Transverse colon (tissue), 4 donors: ENCODE results near the gene OS9. TPM values are rescaled to one million over a fixed set of nuclear protein-coding genes. Genes with fewer than 3 reads are reported as not detected.

Experiments
- DNase-seq: peaks from one replicate; pipeline ENCODE4 v3.0.0-alpha.2; 2019
- H3K27ac ChIP-seq, 4 donors: fragments of 200-600 bp; sonication (generic); 2 replicates each; pipeline ENCODE4 v1.5.1; 2016 to 2018; ENCODE audit warnings: inconsistent platforms in 4 of 4
- H3K27me3 ChIP-seq: fragments of 200-600 bp; sonication (generic); 2 replicates; pipeline ENCODE4 v1.5.1; 2017; ENCODE audit warnings: inconsistent platforms
- H3K36me3 ChIP-seq, 4 donors: fragments of 200-600 bp; sonication (generic); 2 replicates each; pipeline ENCODE4 v1.5.1; 2017 to 2019; ENCODE audit warnings: inconsistent platforms in 4 of 4
- H3K4me1 ChIP-seq, 4 donors: fragments of 200-600 bp; sonication (generic); 2 replicates each; pipeline ENCODE4 v1.5.1; 2017 to 2020; ENCODE audit warnings: inconsistent platforms in 4 of 4
- H3K4me3 ChIP-seq, 4 donors: fragments of 200-600 bp; sonication (generic); 1 replicate in 1 of 4; 2 replicates in 3 of 4; pipeline versions ENCODE4 v1.5.1 to v1.6.1; 2017 to 2019; ENCODE audit warnings: inconsistent platforms in 4 of 4
- H3K9me3 ChIP-seq, 2 donors: fragments of 200-600 bp; sonication (generic); 2 replicates each; pipeline ENCODE4 v1.5.1; 2017 to 2019; ENCODE audit warnings: inconsistent platforms in 2 of 2
- EP300 ChIP-seq: sonication (generic); formaldehyde crosslinking; IDR thresholded peaks from one replicate; pipeline ENCODE4 v1.6.1; 2017; ENCODE audit warnings: antibody characterized with exemption, low read depth
- POLR2A ChIP-seq: fragments of 450-650 bp; IDR thresholded peaks from one replicate; pipeline ENCODE4 v1.6.1; 2016; ENCODE audit warnings: antibody characterized with exemption, mild to moderate bottlenecking, moderate library complexity
- POLR2AphosphoS5 ChIP-seq, 3 donors: sonication (generic); formaldehyde crosslinking; IDR thresholded peaks; one replicate each; pipeline ENCODE4 v1.6.1; 2016; ENCODE audit warnings: antibody characterized with exemption in 3 of 3
- WGBS, 2 donors: methylation state at CpG; one replicate each; pipeline ENCODE4 v1.1.5; 2018; ENCODE audit warnings: low coverage in 1 of 2; 5-methylcytosine and 5-hydroxymethylcytosine counted together
- in situ Hi-C, 4 donors: fragments of 200-750 bp; cut with MboI; loops; one replicate each; pipeline versions ENCODE4 v1.15.0 to v1.15.1; 2017; ENCODE audit warnings: low sequenced_read_pairs in 3 of 4, low pct_ligation_motif_present in 1 of 4, low pct_unique_long_range_greater_than_20kb in 1 of 4
- intact Hi-C: fragments of 100-400 bp; cut with DNase I; formaldehyde crosslinking; loops from one replicate; pipeline ENCODE4 v1.15.1; 2023; ENCODE audit warnings: low total_unique reads
- total RNA-seq, 4 donors: library from RNA; depleted of rRNA; stranded (reverse); fragments of >200 nt; gene quantifications; one replicate each; pipeline ENCODE4 v1.1.0, GENCODE V29; 2016
- TF ChIP-seq, protein P1 (sequence below), 5 experiments: fragments of 200-600 bp in 3 of 5; fragments of 450-650 bp in 2 of 5; sonication (generic) in 3 of 5; IDR thresholded peaks; 1 replicate in 2 of 5; 2 replicates in 3 of 5; pipeline ENCODE4 v1.5.1; 2016 to 2017; ENCODE audit warnings: antibody characterized with exemption in 5 of 5, inconsistent platforms in 3 of 5, mild to moderate bottlenecking in 2 of 5, moderate library complexity in 1 of 5

Gene OS9
- total RNA-seq, 4 donors from 2014 or later = 187 to 362 (median 249) TPM

DNA sequence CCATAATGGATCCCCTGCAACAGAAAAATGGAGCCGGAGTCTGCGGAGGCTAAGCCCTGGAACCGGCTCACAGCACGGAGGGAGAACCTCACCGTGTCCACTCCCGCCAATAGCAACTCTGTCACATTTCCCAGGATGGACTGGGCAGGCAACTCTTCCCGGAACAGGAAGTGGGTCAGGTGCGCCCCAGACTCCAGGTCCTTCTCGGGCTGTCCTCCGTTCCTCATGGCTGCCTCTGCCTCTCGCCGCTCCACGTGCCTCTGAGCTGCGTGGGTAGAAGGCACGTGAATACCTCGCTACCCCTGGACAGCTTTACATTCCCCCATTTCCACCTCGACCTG lies 70.7 kb downstream of the OS9 start:
- peak overlapping the region in 3 of 4 donors; percentile 26 to 54 (median 41) for H3K4me3 ChIP-seq
- no peaks in the 10 kb centered on the region for H3K36me3 ChIP-seq
- peaks cover 9 to 31% (median 30%) of the 10 kb centered on the region in 4 donors for H3K4me1 ChIP-seq
- WGBS, 2 donors = 16% methylated on average over 17 of the region's 17 CpGs; no CpG with 5 or more reads in 1 of the 2 donors
- TF ChIP-seq, protein P1, sequence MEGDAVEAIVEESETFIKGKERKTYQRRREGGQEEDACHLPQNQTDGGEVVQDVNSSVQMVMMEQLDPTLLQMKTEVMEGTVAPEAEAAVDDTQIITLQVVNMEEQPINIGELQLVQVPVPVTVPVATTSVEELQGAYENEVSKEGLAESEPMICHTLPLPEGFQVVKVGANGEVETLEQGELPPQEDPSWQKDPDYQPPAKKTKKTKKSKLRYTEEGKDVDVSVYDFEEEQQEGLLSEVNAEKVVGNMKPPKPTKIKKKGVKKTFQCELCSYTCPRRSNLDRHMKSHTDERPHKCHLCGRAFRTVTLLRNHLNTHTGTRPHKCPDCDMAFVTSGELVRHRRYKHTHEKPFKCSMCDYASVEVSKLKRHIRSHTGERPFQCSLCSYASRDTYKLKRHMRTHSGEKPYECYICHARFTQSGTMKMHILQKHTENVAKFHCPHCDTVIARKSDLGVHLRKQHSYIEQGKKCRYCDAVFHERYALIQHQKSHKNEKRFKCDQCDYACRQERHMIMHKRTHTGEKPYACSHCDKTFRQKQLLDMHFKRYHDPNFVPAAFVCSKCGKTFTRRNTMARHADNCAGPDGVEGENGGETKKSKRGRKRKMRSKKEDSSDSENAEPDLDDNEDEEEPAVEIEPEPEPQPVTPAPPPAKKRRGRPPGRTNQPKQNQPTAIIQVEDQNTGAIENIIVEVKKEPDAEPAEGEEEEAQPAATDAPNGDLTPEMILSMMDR (IDR thresholded peaks at IDR 0.05) = no peak
- TF ChIP-seq POLR2A (no peak), POLR2AphosphoS5 (IDR thresholded peaks at IDR 0.05) (no peak), EP300 (no peak)
- H3K27ac ChIP-seq = no peak overlapping the region
- intact Hi-C loops (no loop called here), in situ Hi-C loops (no loop called here)
- no peaks in the 10 kb centered on the region for H3K9me3 ChIP-seq
- DNase-seq = no peak
- H3K27me3 ChIP-seq = peaks cover 43% of the 10 kb centered on the region

DNA sequence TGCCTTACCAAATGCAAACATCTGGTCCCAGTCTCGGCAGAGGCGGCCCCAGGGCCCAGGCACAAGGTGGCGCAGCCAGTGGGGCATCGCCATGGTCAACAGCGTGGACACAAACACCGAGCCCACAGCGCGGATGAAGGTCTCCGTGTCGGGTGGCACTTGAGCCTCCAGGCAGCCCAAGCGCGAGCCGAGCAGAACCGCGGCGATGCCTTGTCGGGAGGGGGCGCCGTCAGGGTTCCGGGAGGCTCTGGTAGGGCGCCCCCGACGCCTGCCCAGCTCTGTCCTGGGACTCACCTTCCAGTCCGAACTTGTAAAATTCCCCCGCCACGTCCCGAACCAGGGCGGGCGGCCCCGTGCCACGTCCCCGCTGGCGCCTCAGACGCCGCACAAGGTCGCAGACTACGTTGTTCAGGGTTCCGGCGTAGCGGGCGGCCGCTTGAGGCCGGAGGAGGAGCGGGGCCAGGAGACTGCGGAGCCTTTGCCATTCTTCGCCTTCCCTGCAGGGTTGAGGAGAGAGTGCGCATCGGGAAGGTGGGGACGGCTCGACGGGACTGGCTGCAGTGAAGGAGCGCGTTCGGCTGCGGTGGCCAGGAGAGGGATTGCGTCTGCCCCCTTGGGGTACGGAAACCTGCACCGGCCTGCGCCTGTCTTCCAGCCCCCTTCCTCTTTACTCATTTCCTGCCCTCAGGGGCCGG lies 71.2 kb downstream of the OS9 start:
- H3K9me3 ChIP-seq = no peaks in the 10 kb centered on the region
- H3K36me3 ChIP-seq = no peaks in the 10 kb centered on the region
- H3K27ac ChIP-seq = peak overlapping the region in 1 of 4 donors; percentile 3
- intact Hi-C loops = no loop called here
- H3K4me1 ChIP-seq = peaks cover 9 to 31% (median 30%) of the 10 kb centered on the region in 4 donors
- DNase-seq = peak; percentile 64
- WGBS, 2 donors = 1% methylated on average over 46 of the region's 60 CpGs; no CpG with 5 or more reads in 1 of the 2 donors
- in situ Hi-C loops = no loop called here
- H3K4me3 ChIP-seq = peak overlapping the region in 3 of 4 donors; percentile 26 to 54 (median 41)
- peaks cover 43% of the 10 kb centered on the region for H3K27me3 ChIP-seq
- TF ChIP-seq POLR2AphosphoS5 (IDR thresholded peaks at IDR 0.05) (no peak), EP300 (no peak), POLR2A (no peak)
- TF ChIP-seq, protein P1 (IDR thresholded peaks at IDR 0.05) = peak; percentile 6 to 26 (median 16)

DNA sequence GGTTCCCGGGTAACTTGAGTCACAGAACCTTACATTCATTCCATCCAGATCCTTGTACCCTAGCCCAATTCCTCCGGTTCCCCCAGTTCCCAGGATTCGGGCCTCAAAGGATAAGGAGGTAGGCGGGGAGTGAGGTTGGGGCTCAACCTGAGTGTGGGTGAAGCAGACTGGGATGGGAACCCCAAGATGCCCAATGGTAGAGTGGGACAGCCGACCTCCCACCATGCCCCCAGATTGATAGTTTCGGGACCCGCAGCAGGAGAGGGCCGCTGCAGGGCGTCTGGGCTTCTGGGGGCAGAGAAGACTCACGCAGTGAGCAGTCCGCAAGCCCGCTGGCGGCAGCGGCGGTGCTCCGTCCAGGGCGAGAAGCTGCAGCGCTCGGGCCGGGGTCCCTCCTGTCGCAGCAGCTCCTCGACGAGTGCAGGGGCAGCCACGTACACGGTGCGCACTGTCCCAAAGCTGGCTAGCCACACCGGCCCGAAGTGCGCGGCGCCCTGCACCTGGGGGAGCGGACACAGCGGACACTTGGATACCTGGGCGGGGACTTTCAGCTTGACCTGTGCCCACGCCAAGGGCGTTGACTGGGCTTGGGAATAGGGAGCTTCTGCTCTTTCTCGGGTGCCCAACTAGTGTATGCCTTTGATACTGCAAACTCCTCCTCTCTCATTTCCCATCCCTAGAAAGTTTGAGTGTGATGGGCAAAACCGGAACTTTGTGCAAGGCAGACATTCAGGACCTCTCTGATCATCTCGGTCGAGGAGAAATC lies 71.9 kb downstream of the OS9 start:
- H3K27ac ChIP-seq = no peak overlapping the region
- intact Hi-C loops = no loop called here
- peaks cover 9 to 32% (median 31%) of the 10 kb centered on the region in 4 donors for H3K4me1 ChIP-seq
- 7 to 14% methylated on average over 2 to 37 of the region's 40 CpGs for WGBS, 2 donors
- DNase-seq = no peak
- peak overlapping the region in 3 of 4 donors; percentile 26 to 54 (median 41) for H3K4me3 ChIP-seq
- in situ Hi-C loops = no loop called here
- H3K36me3 ChIP-seq = no peaks in the 10 kb centered on the region
- H3K9me3 ChIP-seq = no peaks in the 10 kb centered on the region
- TF ChIP-seq POLR2A (no peak), POLR2AphosphoS5 (IDR thresholded peaks at IDR 0.05) (no peak), EP300 (no peak)
- TF ChIP-seq, protein P1 (IDR thresholded peaks at IDR 0.05) = no peak
- H3K27me3 ChIP-seq = peaks cover 43% of the 10 kb centered on the region
